A673 (cell line): ENCODE results near the gene PACS2.

ENCODE experiments used
- EZH2 ChIP-seq: fragments of 200-600 bp; sonication (generic); IDR thresholded peaks from 2 replicates; pipeline ENCODE4 v1.6.1; 2017; ENCODE audit warnings: borderline replicate concordance, low read depth, mild to moderate bottlenecking, mixed read lengths, antibody characterized with exemption, low read length; ENCODE audit not compliant: poor library complexity, severe bottlenecking
- TF ChIP-seq, protein P1 (sequence below): fragments of 300-800, 200-600 bp; sonication (generic); conservative IDR thresholded peaks from 2 replicates; pipeline ENCODE4 v1.5.1; 2017; ENCODE audit warnings: low read depth, mild to moderate bottlenecking, antibody characterized with exemption, low read length, moderate library complexity, mixed read lengths

DNA sequence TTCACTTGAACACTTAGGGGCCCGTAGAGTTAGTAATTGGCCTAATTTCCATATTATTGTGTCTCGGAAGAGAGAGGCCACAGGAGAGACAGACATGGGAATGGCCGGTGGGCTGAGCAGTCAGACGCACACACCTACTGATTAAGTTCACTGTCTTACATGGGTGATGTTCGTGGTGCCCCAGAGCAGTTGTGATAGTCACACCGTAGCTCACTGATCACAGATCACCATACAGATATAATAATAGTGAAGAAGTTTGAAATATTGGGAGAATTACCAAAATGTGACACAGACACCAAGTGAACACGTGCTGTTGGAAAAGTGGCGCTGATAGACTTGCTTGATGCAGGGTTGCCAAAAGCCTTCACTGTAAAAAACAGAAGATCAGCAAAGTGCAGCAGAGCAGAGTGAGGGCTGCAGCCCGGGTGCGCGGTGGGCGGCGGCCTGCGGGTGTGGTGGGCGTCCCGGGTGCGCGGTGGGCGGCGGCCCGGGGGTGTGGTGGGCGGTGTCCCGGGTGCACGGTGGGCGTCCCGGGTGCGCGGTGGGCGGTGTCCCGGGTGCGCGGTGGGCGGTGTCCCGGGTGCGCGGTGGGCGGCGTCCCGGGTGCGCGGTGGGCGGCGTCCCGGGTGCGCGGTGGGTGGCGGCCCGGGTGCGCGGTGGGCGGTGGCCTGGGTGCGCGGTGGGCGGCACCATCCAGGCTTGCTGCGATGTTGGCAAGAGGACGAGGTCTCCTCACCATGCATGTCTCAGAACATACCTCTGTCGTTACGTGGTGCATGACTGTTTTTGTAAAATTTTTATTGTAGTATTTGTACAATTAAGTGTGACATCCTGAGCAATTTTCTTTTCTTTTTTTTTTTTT lies 49.5 kb downstream of the PACS2 start:
- TF ChIP-seq, protein P1, sequence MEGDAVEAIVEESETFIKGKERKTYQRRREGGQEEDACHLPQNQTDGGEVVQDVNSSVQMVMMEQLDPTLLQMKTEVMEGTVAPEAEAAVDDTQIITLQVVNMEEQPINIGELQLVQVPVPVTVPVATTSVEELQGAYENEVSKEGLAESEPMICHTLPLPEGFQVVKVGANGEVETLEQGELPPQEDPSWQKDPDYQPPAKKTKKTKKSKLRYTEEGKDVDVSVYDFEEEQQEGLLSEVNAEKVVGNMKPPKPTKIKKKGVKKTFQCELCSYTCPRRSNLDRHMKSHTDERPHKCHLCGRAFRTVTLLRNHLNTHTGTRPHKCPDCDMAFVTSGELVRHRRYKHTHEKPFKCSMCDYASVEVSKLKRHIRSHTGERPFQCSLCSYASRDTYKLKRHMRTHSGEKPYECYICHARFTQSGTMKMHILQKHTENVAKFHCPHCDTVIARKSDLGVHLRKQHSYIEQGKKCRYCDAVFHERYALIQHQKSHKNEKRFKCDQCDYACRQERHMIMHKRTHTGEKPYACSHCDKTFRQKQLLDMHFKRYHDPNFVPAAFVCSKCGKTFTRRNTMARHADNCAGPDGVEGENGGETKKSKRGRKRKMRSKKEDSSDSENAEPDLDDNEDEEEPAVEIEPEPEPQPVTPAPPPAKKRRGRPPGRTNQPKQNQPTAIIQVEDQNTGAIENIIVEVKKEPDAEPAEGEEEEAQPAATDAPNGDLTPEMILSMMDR, result no peak
- no peak for TF ChIP-seq EZH2
